SK-N-SH treated with all-trans-retinoic acid at 6 μM for 48 hours (cell line): ENCODE results near the gene VPS37C.

Source experiments
- BACH2 ChIP-seq: fragments of 250-450 bp; sonication (Bioruptor Pico); IDR thresholded peaks from 2 replicates; pipeline ENCODE4 v1.9.0; 2021; ENCODE audit warnings: mild to moderate bottlenecking, borderline replicate concordance
- CSRNP3 ChIP-seq: fragments of 250-450 bp; sonication (Bioruptor Pico); IDR thresholded peaks from 2 replicates; pipeline ENCODE4 v1.5.1; 2021; ENCODE audit warnings: mild to moderate bottlenecking, moderate library complexity
- ESRRG ChIP-seq: fragments of 250-450 bp; sonication (Bioruptor Pico); IDR thresholded peaks from 2 replicates; pipeline ENCODE4 v1.6.1; 2021; ENCODE audit warnings: mild to moderate bottlenecking
- PATZ1 ChIP-seq: fragments of 250-450 bp; sonication (Bioruptor Pico); IDR thresholded peaks from 2 replicates; pipeline ENCODE4 v1.8.0; 2020; ENCODE audit warnings: mild to moderate bottlenecking, moderate library complexity, borderline replicate concordance
- PPARA ChIP-seq: fragments of 250-450 bp; sonication (Bioruptor Pico); IDR thresholded peaks from 2 replicates; pipeline ENCODE4 v1.5.0; 2020; ENCODE audit warnings: mild to moderate bottlenecking, borderline replicate concordance
- RARB ChIP-seq: fragments of 250-450 bp; sonication (Bioruptor Pico); IDR thresholded peaks from 2 replicates; pipeline ENCODE4 v1.8.0; 2021; ENCODE audit warnings: mild to moderate bottlenecking, moderate library complexity
- ZC3H10 ChIP-seq: fragments of 250-450 bp; sonication (Bioruptor Pico); IDR thresholded peaks from 2 replicates; pipeline ENCODE4 v1.5.1; 2021; ENCODE audit warnings: mild to moderate bottlenecking, moderate library complexity
- ZFP3 ChIP-seq: fragments of 250-450 bp; sonication (Bioruptor Pico); IDR thresholded peaks from 2 replicates; pipeline ENCODE4 v1.5.0; 2020; ENCODE audit warnings: mild to moderate bottlenecking, moderate library complexity
- ZFP30 ChIP-seq: fragments of 450-650 bp; formaldehyde crosslinking; IDR thresholded peaks from 2 replicates; pipeline ENCODE4 v1.5.0; 2022; ENCODE audit warnings: mild to moderate bottlenecking, moderate library complexity
- ZNF565 ChIP-seq: fragments of 450-650 bp; formaldehyde crosslinking; conservative IDR thresholded peaks from 2 replicates; pipeline ENCODE4 v1.5.0; 2020; ENCODE audit warnings: low read depth, mild to moderate bottlenecking, moderate library complexity
- ZNF8 ChIP-seq: fragments of 450-650 bp; formaldehyde crosslinking; IDR thresholded peaks from 2 replicates; pipeline ENCODE4 v1.5.0; 2020; ENCODE audit warnings: mild to moderate bottlenecking, moderate library complexity

GRCh38 chr11:61147271-61147670 lies 14.0 kb downstream of the VPS37C start:
- TF ChIP-seq ZFP3 (CRISPR knock-in tag) (no peak), ZNF565 (CRISPR knock-in tag) (no peak), PATZ1 (CRISPR knock-in tag) (no peak), BACH2 (CRISPR knock-in tag) (no peak), ZC3H10 (CRISPR knock-in tag) (no peak), ESRRG (CRISPR knock-in tag) (no peak), ZNF8 (CRISPR knock-in tag) (no peak), RARB (no peak), ZFP30 (CRISPR knock-in tag) (no peak), CSRNP3 (CRISPR knock-in tag) (no peak), PPARA (CRISPR knock-in tag) (no peak)
